GM19395 (cell line): Measurements from ENCODE around the gene SSB.
"Not testable (repeated sequence)": the region's sequence is repeated elsewhere in the genome, so short reads cannot be mapped to it uniquely, and the experiment has no call there.

Experiments
- ATAC-seq: cut with Tn5 transposase; IDR thresholded peaks from one replicate; pipeline ENCODE4 v1.9.1; 2021; ENCODE audit warnings: mild to moderate bottlenecking, moderate library complexity; ENCODE audit not compliant: unreplicated experiment

The SSB gene

DNA sequence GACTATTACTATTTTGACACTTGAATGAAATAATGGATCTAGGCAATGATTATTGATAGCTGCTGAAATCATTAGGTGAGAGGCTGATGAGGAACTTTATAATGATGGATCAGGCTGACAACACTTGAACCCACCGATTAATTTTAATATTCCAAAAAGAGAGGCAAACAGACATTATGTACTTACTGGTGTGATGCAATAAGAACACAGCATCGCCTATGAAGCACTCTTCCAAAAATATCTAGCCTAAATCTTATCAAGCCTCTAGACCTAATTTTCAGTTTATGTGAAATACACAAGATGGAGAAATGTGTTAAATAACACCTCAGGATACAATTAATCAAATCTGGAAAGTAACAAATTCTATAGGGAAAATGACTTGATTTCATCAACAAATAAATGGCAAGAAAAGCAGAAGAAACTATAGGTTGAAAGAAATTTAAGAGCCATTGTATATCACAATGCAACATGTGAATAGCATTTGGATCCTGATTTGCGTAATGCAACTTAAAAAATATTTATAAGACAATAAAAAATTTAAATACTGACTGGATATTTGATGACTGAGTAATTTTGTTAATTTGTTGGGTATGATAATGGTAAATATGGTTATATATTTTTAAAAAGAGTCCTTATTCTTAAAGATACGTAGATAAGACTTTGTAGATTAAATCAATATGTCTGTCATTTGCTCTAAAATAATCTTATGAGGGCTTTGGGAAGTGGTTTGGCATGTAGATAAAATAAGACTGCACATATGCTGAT lies 17.2 kb upstream of the SSB start:
- ATAC-seq: no peak

DNA sequence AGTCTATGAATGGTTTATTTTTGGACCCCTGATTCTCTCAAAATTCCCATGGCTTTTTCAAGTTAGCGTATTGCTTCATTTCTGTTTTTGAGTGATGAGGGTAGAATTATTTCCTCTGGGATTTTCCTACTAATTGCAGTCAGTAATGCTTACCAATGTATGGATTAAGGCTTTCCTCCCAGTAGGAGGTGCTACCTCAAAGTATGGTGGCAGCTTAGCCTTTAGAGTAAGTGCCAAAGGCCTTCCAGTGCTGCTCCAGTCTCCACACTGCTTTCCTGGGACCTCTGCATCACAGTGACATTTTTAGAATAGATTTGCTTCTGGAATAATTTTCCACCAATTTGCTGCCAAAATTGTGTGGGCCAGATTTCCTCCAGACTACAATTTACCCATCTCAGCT lies 16.2 kb upstream of the SSB start:
- ATAC-seq: no peak

DNA sequence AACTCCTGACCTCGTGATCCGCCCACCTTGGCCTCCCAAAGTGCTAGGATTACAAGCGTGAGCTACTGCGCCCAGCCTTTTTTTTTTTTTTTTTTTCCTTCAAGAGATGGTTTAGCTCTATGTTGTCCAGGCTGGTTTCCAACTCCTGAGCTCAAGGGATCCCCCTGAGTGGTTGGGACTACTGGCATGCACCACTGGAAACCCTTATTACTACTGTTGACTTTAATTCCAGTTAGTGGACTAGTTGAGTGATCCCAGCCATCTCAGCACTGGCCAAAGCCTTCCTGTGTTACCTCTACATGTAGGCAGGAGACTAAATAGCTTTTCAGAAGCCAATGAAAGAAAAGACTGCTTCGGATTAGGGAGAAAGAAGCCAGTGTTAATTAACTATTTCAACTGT lies 8.1 kb upstream of the SSB start:
- no peak for ATAC-seq

DNA sequence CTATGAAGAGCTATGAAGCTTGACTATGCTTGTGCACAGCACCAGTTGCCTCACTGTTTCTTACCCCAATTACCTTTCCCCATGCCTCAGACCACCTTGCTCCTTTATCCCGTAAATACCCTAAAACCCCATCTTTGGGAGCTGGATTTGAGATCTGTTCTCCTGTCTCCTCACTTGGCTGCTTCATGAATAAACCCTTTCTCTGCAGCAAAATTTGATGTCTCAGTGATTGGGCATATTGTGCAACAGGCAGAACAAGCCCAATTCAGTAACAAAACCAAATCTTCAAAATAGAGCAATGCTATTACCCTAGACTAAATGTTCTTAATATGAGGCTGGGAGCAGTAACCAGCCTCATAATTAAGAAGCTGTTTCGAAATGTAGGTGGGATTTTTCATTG lies 3.5 kb upstream of the SSB start:
- ATAC-seq: no peak

DNA sequence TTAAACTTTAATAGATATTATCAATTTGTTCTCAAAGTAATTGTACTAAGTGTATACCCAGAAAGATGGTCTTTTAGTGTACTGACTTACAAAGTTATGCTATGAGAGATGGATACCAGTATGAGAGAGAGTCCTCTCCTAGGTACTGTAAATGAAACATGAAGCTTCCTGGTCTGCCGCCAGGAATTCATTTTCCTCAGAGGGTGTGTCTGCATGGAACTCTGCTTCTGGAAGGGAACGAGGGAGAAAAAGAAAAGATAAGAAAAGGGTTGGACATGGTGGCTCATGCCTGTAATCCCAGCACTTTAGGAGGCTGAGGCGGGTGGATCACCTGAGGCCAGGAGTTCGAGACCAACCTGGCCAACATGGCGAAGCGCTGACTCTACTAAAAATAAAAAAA lies 2.2 kb upstream of the SSB start:
- no peak for ATAC-seq

DNA sequence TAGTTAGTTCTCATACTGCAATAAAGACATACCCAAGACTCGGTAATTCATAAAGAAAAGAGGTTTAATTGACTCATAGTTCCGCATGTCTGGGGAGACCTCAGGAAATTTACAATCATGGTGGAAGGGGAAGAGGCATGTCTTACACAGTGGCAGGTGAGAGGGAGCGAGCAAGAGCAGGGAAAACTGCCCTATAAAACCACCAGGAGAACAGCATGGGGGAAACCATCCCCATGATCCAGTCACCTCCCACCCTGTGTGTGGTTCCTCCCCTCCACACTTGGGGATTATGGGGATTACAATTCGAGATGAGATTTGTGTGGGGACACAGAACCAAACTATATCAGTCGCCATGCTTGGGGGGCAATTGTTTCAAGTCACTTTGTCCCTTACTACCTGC lies 1.1 kb upstream of the SSB start:
- ATAC-seq: no peak

DNA sequence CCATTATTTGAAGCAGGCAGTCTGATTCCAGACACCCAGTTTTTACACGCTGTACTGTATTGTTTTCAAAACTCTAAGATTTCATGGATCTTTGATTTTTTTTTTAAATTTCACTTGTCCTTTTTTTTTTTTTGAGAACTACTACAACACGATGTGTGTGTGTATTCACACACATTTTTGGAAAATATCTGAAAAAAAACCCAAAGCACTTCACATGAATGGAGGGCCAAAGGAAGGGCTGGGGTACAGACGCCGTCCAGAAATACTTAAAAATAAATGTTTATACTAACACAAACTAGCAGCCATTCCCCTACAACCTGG lies 314 bp upstream of the SSB start:
- peak; percentile 17 for ATAC-seq

DNA sequence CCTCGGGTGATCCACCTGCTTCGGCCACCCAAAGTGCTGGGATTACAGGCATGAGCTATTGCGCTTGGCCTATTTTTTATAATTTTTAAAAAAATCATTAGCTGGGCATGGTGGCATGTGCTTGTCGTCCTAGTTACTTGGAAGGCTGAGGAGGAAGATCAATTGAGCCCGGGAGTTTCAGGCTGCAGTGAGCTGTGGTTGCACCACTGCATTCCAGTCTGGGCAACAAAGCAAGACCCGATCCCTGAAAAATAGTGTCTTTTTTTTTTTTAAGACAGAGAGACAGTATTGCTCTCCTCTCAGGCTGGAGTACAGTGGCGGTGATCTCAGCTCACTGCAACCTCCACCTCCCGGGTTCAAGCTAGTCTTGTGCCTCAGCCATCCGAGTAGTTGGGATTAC lies 4.8 kb downstream of the SSB start:
- no peak for ATAC-seq

DNA sequence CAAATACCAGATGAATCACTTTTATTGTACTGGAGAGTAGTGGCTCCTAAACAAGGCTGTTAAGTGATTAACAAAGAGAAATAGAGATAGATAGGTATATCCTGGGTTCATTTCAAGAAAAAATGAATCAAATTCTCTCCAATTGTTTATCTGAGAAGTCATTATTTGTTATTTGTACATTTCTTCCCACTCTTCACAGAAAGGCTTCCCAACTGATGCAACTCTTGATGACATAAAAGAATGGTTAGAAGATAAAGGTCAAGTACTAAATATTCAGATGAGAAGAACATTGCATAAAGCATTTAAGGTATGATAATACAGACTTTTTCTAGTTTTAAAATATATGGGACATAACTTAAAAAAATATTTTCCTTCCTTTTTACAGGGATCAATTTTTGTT lies 7.9 kb downstream of the SSB start:
- no peak for ATAC-seq

DNA sequence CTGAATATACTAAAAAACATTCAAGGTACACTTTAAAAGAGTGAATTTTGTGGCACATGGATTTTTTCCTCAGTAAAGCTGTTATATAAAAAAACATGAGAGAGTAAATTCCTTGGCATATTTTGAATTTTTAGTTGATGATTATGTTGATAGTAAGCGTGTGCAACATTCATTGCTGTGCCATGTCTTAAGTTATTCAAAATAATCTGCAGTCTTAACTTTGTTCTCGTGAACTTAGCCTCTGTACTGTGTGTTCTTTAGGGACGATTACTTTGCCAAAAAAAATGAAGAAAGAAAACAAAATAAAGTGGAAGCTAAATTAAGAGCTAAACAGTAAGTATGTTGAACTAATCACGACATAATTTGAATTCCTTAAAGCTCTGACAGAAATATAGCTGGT lies 9.6 kb downstream of the SSB start:
- ATAC-seq: no peak

DNA sequence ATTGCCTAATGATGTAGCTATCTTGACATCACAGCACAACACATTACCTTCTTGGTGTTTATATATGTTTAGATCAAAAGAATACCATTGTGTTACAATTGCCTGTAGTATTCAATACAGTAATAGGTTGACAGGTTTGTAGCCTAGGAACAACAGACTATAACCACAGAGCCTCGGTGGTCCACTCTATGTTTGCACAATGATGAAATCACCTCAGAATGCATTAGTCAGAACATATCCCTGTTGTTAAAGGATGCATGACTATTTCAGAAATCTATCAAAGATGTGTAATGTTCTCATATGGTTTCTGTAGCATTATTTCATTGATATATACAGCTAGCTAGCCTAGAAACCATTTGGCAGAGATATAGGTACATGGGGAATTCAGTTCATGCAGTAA lies 17.2 kb downstream of the SSB start:
- no peak for ATAC-seq

DNA sequence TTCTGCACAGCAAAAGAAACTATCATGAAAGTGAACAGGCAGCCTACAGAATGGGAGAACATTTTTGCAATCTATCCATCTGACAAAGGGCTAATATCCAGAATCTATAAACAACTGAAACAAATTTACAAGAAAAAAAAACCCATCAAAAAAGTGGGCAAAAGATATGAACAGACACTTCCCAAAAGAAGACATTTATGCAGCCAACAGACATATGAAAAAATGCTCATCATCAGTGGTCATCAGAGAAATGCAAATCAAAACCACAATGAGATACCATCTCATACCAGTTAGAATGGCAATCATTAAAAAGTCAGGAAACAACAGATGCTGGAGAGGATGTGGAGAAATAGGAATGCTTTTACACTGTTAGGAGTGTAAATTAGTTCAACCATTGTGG lies 18.3 kb downstream of the SSB start:
- ATAC-seq: not testable (repeated sequence)

DNA sequence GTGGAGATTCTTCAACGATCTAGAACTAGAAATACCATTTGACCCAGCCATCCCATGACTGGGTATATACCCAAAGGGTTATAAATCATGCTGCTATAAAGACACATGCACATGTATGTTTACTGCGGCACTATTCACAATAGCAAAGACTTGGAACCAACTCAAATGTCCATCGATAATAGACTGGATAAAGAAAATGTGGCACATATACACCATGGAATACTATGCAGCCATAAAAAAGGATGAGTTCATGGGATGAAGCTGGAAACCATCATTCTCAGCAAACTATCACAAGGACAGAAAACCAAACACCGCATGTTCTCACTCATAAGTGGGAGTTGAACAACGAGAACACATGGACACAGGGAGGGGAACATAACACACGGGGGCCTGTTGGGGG lies 18.7 kb downstream of the SSB start:
- ATAC-seq: not testable (repeated sequence)

DNA sequence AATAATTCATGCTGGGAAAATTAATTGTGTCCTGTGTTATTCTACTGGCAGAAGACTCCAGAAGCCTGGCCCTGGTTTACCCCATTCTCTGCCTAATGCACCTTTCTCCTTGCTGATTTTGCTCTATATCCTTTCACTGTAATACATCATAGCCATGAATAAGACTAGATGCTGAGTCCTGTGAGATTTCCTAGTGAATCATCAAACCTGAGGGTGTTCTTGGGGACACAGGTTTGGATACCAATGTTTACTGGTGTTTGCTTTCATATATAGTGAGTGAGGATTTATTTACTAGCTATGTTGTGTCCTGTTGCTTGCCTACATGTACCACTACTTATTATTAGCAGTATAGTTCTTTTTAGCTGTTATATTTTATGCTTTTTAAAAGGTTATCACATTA lies 19.6 kb downstream of the SSB start:
- ATAC-seq: no peak

DNA sequence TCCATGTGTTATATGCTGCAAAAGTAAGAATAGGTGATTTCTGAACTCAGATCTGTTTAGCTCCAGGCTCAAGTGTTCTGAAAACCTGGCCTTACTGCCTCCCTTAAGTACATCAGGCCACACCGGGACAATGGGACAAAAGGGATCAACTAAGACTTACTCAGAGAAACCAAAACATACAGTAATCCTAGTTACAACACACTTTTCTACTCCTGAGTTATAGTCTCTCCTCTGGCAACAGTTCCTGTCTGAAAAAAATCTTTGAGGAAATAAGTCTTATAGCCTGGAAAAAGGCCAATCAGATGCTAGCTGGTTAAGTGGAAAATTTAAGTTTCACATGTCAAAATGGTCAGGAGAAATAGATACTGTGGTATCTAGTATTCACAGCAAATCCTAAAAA lies 20.4 kb downstream of the SSB start:
- ATAC-seq: no peak

DNA sequence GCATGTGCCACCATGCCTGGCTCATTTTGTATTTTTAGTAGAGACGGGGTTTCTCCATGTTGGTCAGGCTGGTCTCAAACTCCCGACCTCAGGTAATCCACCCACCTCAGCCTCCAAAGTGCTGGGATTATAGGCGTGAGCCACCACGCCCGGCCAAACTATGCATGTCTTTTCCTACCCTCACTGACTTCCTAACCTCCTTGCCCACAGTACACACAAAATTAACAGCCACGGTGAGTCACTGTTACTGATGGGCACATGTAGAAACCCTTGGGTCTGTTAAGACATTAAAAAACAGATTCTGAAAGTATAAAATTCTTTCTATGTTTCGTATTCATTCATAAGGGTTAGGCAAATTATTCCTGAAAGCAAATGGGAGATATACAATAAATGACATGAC lies 21.4 kb downstream of the SSB start:
- not testable (repeated sequence) for ATAC-seq

DNA sequence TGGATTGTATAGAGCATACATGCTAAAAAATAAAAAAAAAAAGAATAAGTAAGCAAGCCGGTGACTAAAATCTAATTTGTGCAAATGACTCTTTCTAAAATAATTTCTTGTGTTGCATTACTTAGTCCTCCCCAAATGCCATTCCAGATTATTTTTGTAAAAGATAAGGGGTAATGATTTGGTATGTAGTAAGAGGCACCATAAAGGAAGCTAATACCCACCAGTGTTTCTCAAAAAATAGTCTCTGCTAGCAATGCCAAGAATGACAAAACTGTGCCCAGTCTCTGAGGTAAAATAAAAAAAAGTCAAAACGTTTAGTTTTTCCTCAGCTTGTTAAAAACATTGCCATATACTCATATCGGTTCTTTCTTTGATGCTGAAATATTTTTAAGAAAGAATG lies 23.4 kb downstream of the SSB start:
- ATAC-seq: no peak

DNA sequence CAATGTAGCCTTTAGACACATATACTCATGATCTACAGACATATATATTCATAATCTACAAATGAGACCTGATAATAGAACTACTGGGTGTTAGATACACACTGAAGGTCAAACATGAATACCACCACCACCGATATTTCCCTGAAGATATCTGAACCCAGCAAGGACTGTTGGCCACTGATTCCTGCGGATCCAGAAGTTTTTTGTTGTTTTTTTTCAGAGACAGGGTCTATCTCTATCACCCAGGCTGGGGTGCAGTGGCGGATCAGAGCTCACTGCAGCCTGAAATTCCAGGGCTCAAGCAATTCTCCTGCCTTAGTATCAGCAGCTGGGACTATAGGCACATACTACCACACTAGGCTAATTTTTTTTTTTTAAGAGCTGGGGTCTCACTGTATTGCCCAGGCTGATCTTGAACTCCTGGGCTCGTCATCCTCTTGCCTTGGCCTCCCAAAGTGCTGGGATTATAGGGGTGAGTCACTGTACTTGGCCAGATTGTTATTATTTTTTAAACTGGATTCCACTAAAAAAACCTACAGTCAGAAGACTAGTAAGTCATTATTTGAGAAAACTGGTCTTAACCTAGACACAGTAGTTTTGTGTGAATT lies 24.2 kb downstream of the SSB start:
- no peak for ATAC-seq

DNA sequence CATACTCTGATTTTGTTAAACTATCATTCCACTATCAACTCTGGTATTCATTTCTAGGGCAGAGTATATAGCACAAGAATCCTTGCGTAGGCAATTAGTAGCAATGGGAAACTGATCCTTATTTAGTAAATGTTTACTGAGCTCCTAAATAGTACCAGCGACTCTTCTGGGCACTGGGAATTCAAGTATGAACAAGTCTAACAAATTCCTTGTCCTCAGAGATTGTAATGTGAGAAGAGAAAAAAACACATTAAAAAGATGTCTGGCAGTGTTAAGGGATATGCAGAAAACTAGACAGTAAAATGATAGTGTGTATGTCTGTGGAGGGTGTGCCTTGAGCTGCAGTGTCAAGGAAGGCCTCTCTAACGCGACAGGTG lies 25.3 kb downstream of the SSB start:
- ATAC-seq: no peak

DNA sequence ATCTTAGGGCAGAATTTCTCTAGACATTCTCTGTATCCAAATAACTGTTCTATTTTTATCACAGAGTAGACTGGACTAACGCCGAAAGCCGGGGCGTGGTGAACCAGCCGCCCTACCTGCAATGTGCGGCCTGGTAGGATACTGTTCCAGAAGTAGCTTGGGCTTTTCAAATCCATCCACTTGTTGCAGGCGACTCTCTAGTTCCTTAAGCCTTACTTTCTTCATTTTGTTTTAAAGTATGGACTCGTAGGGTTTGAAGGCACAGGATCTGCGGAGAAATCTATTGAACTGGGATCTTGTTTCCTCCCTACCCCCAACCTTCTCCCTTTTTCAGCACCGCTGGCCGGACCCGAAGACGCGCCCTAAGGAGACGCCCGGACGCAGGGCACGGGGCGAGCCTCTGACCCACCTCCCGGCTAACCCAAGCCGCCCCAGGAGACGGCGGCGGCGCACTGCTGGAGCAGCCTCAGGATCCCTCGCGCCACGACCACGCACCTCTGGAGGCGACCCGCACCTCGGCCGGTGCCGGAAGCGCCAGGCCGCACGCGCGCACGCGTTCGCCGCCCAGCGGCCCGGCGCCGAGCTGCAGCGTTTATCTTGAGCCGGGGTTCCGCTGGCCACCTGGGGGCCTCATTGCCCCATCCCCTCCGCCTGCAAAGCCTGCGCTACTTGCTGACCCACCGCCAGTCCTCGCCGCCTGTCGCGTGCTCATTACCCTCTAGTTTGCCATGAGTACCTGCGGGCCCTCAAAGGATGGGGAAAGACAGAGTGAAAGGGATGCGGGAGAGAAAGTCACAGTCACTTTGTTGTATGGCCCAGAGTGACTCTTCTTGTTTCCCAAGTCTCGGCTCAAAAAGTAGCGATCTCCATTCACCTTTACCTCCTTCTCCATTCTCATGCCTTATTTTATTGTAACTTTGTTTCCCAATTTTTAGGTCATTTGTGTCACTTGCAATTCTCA lies 26.0 kb downstream of the SSB start, which contains the start of gene METTL5:
TSS of gene METTL5 (minus strand) at position 533 of the 961 bp plus-strand sequence. CDS start at position 225, 308 bp downstream.
- ATAC-seq: peak; percentile 68

DNA sequence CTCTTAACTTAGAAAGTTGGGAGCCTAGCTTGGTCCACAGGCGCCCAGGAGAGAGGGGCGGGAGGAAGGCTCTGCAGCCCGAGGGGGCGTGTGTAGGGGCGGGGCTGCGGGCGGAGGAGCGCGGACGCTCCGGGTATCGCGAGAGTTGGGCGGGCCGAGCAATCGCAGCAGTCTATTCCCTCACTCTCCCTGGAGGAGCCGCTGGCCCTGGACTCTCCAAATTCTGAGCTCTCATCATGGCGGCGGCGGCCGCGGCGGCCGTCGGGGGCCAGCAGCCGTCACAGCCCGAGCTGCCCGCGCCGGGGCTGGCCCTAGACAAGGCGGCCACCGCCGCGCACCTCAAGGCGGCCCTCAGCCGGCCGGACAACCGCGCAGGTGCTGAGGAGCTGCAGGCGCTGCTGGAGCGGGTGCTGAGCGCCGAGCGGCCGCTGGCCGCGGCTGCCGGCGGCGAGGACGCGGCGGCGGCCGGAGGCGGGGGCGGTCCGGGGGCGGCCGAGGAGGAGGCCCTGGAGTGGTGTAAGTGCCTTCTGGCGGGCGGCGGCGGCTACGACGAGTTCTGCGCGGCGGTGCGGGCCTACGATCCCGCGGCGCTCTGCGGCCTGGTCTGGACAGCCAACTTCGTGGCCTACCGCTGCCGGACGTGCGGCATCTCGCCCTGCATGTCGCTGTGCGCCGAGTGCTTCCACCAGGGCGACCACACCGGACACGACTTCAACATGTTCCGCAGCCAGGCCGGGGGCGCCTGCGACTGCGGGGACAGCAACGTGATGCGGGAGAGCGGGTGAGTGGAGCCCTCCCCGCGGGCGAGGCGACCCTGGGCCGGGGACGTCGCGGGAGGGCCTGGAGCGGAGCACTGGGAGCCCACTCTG lies 28.8 kb downstream of the SSB start, which contains the start of gene UBR3:
TSS of gene UBR3 (plus strand) at position 183 of the 869 bp plus-strand sequence. CDS start at position 237, 54 bp downstream.
- ATAC-seq: peak; percentile 87
